ENCODE results near the gene MAL.

MAL gene

DNA sequence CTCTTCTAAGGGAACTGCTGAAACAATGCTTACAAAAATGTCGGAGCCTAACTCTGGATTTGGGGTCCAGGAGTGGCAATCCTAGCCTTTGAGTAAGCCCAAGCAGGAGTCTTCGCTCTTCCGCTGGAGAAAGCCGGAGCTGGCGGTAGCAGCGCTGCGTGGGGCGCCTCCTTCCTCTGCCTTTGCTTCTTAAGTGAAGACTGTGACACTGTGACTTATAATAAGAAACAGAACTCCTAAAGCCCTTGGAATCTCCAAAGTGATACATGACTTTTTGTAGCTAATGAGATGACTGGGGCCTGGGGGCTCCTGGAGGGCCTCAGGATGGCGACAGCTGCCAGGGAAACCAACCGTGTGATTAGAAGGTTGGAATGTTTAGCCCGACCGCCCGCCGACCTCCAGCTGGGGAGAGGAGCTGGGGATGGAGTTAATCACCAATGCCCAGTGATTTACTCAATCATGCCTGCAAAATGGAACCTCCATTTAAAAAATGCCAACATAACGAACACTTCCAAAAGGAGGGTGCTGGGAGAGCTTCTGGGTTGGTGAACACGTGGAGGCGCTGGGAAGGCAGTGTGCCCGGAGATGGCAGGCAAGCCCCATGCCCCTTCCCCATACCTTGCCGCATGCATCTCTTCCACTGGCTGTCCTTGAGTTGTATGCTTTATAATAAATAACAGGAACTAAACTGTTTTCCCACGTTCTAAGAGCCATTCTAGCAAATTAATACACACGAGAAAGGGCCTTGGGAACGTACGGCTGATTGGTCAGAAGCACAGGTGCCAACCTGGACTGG is 29.0 kb upstream of the MAL start:
- DNase-seq (ENCODE audit: low spot score), result no peak

DNA sequence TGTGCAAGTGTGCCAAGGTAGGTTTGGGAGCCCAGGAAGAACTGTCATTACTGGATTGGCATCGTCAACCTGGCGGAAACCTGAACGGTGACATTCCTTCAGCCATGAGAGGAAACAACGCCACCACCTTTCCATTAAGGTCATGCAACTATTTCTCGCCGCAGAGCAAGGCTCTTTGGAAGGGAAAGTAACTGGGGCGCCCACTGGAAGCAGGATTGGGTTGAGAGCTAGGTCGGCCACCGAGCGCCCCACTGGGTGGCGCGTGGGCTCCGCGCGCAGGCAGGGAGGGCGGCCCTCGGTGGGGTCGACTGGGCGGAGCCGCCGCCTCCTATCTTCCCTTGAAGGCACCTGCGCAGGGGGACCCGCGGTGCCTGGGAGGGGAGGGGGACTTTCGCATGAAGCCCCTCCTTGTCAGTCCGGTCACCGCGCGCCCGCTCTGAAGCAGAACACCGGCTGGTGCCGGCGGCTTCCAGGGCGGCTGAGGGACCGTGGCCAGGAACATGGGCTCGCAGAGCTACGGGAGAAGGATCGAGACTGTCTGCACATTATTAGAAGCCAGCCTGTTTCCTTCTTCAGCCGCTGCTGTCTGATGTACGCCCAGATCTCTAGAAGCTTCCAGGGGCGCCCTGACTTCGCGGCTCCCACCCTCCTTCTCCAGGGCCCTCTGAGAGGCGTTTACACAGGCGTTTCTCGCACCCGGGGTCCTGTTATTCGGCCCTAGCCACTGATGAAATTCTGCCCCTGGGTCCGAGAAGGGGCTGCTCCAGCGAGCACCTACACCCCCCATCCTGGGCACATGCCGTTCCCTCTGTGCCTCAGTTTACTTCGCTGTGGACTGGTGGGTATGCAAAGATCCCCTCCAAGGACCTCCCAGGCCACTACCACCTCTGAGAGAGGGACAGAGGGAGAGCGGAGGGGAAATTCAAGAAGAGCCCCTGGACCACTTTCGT is 27.3 kb upstream of the MAL start:
- DNase-seq (ENCODE audit: low spot score), result no peak

DNA sequence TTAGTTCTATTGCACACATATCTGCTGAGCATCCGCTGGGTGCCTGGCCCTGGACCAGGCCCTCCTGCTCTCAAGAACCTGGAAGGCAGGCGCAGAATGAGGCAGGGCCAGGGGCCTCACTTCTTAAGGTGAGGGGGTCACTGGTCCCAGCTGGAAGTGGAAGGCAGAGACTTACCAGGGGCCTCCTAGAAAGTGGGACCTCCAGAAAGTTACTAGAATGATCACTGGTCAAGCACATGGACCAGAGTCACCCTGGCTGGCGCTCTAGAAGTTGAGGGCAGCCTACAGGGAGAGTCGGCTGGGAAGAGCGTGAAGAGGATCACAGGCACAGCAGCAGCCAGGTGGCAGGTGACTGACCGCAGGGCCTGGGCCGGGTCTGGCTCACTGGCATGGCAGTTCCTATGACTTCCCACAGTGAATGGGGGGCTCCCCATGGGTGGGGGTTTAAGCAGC is 26.1 kb upstream of the MAL start:
- DNase-seq (ENCODE audit: low spot score), result no peak

DNA sequence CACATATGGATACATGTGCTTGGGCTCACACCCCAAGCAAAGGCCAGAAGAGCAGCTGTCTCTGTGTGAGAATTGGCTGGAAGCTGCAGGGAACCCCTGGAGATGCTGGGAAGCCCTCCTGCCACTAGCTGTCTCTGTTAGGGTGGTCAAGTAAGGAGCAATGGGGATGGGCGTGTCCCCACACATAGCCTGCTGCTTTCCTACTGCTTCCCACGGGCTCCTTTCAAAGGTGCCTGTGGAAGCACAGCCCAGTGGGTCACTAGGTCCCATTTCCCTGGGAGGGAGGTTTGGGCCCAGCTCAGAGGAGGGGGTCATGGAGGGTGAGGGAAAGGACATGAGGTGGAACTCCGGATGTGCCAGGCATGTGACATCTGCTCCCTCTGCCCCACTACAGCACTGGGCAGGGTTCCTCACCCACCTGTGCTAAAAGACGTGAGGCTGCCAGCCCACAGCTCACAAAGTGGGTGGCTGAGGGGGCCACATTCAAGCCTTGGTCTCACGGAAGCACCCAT is 24.4 kb upstream of the MAL start:
- DNase-seq (ENCODE audit: low spot score), result no peak

DNA sequence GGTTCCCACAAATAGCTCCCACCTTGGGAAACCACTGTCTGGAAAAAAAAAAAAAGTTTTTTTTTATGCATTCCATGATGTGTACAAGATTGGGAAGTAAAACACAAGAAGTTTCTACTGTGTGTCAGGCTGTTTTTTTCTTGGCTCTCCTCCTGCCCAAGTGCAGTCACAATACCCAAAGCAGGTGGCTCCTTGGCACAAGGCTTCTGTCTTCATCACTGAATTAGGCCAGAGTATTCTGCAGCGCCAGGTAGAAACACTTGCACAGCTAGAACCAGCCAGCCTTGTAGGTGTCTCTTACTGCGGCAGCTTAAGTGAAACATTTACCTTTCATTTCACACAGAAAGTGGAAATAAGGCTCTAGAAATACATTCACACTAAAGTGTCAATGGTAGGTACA is 23.8 kb upstream of the MAL start:
- DNase-seq (ENCODE audit: low spot score), result no peak

DNA sequence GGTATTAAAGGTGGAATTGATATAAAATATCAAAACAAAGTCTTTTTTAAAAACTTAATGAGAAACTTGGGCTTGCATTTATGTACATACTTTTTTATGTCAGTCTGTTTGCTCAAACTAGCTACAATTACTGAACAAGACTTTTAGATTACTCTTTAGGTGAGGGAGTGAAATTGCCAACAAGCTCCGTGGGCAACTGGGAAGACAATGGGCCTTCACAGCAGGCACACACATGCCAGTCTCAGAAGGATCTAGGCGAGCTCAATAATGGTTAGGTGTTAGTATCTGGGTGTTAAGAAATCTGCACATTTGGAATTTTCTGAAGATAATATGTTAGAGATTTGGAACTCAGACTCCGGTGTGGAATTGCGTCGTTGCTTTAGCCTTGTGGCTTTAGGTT is 23.0 kb upstream of the MAL start:
- no peak for DNase-seq (ENCODE audit: low spot score)

DNA sequence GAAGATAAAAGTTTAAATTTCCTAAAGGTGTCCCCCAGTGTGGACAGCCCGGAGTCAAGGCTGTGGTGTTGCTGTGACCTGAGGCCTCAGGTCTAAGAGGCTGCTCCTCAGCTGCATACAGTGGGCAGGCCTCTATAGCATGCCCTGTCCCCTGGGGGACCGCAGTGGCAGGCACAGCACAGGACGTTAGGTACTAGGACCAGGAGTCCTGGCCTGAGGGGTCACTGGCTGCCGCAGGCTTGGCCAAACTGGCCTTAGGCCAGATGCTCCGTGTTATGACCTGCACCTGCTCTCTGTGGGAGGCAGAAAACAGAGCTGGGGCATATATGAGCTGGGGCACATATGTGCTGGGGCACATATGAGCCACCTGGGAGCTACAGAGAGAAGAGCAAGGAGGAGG is 21.2 kb upstream of the MAL start:
- DNase-seq (ENCODE audit: low spot score), result no peak

DNA sequence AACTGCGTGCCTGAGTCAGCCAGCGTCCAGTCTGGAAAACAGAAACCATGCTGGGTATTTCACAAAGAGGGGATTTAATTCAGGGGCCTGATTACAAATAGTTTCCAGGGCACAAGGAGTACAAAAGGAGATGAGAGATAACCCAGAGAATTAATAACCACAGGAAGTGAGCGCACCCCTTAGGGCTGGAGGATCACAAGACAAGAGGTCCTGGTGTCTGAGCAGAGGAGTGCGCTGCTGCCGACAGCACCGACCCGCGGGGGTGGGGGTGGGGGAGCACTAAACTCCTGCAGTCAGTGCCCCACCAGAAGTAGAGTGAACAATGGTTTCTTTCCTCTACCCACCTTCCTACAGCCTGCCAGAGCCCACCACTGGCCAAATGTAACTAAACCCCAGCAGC is 20.8 kb upstream of the MAL start:
- no peak for DNase-seq (ENCODE audit: low spot score)

DNA sequence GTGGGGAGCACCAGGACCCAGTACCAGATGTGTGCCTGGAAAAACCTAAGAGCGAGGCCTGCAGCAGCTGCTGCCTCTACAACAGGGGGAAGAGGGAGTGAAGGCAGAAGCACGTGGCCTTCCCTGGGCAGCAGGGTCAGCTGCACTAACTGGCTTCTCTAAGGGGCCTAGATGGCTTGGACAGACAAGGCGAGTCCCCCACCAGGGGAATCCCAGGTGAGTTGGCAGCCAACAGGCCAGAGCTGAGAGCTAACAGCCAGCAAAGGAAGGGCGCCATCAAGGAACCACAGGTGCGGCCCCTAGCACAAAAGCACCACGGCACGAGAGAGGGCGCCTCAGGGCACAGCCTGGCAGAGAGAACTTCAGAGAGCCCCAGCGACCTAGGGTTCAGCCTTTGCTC is 19.8 kb upstream of the MAL start:
- no peak for DNase-seq (ENCODE audit: low spot score)

DNA sequence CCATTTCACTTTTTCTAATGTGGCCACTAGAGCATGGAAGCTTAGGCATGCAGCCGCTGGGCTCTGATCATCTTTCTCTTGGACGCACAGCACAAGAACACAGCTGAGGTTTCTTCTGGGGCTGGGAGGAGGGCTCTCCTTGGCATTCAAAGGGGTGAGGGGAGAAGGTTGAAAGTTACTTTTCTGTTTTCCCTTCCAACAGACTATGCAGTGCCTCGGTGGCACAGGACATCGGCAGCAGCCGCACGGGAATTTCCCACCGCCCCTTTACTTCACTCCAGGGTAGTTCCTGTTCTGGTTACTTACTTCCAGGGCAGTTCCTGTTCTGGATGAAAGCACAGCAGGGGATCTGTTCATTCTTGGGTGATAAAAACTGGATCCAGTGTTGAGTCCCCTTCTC is 18.9 kb upstream of the MAL start:
- no peak for DNase-seq (ENCODE audit: low spot score)

DNA sequence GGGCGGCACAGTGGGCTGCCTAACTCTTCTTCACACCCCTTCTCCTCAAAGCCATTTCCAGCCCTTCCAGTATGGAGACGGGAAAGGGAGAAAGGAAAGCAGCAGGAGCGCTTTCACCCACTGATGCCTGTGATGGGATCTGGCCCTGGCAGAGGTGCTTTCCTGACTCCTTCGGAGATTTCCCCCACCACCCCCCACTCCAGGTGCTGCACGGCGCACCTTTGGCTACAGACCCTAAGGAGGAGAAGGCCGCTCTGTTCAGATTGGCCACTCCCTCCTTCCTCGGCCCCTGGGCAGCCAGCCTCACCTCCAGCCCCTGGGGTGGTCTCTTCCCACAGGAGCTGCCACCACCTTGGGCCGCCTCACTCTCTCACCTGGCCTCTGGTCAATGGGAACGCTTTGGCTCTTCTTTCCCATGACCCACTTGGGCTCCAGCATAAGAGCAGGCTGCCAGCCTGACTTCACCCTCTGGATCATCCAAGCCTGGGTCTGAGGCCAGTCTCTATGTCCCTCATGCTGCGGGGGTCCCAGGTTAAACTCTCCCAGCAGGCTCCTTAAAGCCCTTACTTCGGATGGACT is 18.4 kb upstream of the MAL start:
- no peak for DNase-seq (ENCODE audit: low spot score)

DNA sequence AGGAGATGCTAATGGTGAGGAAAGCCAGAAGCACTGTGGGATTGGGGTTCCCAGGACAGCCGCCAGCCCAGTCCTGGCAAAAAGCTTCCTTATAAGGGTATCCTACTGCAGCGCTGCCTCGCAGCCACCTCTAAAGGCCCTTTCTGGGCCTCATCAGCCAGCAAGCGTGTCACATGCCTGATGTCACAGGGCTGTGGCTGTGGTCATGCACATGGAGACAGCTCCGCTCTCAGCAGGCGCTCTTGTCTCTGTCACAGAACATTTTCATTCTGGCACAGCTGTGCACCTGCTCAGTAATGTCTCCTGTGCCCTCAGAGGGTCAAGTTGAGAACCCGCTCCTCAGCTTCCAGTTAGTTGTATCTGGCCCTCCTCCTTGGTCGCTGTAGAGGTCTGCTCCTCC is 17.7 kb upstream of the MAL start:
- no peak for DNase-seq (ENCODE audit: low spot score)

DNA sequence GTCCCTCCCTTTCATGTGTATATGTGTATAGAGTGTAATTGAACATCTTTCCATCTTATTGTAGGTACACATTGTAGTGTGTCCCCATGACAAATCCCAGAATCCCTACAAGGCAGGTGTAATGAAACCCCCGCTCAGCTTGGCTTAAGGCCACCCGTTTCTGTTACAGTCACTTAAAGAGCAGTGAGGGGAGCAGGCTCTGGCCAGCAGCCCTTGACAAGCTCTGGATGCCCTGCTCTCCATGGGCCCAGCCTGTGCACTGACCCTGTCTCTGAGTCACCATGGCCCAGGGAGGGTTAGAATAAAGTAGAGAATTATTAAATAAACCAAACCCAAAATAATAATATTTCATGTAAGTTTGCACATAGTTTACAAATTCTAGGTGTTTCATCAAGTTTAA is 17.2 kb upstream of the MAL start:
- DNase-seq (ENCODE audit: low spot score), result no peak

DNA sequence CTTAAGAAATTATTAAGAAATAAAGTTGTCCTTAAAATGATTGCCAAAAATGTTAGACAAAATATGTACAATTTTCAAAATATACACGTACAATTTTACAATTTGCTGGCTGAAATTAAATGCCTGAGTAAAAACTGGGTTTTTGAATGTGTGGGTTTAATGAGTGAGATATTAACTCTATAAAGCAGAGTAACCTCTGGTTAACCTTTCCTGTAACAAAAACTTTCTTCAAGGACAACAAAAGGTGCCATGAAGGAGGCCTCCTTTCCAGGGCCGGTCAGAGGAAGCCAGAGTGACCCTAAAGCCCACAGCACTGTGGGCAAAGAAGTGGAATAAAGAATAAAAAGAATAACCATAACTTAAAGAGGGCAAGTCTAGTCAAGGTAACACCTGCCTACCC is 16.5 kb upstream of the MAL start:
- DNase-seq (ENCODE audit: low spot score), result no peak

DNA sequence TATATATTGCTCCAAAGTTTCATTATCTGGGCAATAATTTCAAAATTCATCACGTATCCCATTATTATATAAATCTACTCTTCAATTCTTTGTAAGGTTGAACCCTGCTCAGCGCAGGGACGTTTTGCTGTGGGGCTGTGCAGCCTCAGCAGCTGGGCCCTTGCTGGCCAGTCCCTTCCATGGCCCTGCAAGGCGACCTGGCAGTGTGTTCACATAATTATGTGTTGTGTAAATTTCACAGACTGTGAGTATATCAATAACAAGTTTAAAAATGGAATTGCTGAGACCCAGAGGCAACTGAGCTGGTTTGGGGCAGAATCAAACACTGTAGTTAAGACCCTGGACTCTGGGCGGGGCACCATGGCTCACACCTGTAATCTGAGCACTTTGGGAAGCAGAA is 16.1 kb upstream of the MAL start:
- DNase-seq (ENCODE audit: low spot score), result no peak

DNA sequence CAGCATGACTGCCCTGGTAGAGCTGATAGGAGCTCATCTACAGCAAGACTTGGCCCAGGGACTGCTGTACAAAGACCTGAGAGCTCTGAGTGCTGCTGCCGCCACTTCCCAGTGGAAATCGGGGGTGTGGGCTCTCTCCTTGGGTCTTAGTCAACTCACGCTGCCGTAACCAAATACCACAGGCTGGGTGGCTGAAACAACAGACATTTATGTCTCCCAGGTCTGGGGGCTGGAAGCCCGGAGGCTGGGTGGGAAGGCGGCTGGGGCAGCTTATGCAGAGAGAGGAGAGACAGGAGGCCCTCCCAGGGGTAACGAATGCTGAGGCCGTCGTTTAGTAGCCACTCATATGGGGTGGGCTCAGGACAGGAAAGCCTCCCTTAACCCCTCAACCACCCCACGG is 15.4 kb upstream of the MAL start:
- no peak for DNase-seq (ENCODE audit: low spot score)

DNA sequence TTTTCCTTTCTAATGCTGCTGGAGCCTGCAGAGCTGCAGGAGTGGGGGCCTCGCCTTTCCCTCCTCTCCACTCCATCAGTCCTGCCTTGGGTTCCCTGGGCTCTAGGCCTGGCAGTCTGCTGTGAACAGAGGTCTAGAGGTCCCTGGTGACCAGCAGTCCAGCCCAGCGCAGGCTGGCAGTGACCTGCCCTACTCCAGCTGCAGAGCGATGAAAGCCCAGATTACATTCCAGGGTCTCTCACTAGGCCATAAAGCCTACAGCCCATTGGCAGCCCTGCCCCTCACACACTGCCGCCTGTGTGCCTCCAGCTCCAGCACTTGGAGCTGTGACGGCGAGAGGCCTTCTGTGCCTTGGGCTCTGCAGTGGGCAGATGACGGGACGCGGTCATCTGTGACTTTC is 14.8 kb upstream of the MAL start:
- no peak for DNase-seq (ENCODE audit: low spot score)

DNA sequence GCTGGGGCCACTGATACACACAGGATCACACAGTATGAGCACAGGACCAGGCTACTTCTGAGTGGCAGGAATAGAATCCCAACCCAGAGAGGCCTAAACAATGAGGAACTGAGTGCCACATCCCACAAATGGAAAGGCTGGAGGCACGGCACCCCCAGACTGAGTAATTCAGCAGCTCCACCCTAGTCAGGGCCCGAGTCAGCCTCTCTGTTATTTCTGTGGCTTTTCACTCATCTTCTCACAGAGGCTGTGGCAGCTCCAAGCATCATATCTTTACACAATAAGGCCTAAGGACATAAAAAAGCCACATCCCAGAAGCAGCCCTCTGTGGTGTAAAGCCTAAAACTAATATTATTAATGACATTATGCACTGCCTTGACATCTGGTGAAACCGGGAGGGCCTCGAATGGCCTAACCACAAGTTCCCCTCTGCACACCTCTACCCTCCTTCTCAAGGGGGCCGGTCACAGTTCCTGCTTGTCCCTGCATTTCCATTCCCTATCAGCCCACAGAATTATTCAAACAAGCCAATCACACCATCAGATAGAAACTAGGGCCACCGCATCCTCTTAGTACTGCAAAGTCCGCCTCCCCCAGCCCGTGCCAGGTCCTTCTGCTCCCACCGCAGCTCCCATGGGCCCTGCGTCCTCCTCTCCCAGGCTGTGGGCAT is 12.5 kb upstream of the MAL start:
- no peak for DNase-seq (ENCODE audit: low spot score)

DNA sequence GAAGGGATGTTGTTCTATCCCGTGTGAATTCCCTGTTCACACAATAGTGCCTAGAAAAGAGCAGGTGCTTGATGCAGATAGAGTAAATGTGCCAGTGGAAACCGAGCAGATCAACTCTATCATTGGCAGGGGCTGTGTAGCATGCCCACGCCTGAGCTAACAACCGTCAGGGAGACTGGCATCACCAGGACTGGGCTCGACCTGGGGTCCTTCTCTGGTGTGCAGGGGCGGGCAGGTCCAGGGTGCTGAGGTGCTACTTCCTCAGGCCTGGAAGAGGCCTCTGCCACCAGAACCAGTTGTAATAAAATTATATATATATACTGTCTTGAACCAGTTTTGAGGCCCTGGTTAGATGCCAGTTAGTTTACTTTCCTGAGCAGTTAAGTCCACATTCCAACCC is 11.8 kb upstream of the MAL start:
- DNase-seq (ENCODE audit: low spot score), result no peak

DNA sequence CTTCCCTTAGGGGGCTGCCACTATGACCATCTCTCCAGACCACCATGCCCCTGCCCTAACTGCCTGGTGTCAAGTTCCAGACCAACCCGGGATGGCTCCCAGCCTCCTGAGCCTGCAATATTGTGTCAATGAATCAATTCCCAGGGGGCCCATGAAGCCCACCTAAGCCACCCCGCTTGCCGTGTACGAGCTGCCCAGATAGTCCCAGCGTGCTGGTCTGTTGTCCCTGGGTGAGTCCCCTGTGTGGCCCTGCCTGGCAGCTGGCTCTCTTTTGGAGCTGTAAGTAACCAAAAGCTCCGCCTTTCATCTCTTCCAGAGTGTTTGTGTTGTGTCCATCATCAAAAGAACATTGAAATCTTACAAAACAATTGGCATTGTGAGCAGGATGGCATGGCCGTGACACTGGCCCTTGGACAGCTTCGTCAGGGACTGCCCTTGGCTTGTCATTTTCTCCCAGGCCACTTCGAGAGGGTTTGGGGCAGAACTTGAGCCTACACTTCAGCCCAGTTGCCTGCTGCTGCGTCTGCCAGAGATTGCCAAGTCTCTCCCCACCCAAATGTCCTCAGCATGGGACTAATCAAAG is 11.3 kb upstream of the MAL start:
- no peak for DNase-seq (ENCODE audit: low spot score)

DNA sequence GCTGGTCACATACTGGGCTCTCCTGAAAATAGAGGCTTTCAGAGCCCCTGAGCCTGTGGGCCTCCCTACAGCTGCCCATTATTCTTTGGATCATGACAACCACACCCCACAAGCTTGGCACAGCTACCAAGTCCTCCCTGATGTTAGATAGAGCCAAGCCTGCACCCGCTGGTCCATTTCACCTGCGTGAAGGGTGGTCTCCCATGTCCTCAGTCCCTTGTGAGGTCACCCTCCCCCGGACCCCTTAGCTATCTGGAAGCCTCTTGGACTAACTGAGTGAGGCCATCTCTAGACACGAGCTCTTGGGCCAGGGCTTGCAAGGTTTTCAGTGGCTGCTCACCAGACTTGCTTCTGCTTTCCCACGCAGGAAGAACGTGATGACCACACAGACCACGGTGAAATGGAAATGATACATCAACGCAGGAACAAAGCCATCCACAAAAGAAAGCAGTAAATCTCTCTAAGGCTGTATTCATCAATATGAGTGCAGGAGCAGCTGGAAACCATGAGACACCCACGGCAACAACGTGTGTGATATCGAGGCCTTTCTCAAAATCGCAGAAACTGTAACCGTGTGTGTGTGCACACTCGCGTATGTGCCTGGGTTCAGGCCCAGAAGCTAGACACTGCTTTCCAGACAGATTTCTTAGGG is 10.1 kb upstream of the MAL start:
- DNase-seq (ENCODE audit: low spot score), result no peak
